D721Med (cell line): ENCODE results near the gene USP11.

Experiments
- DNase-seq: peaks from one replicate; pipeline ENCODE4 v3.0.0; 2011; ENCODE audit warnings: low spot score; ENCODE audit not compliant: insufficient read length
- FAIRE-seq: peaks from 2 replicates; lab custom pipeline; 2011; peaks lifted over from hg19 to GRCh38; lab: Jason Lieb, UNC
- CTCF ChIP-seq: IDR thresholded peaks from 2 replicates; pipeline ENCODE4 v1.5.1; 2012; ENCODE audit warnings: mild to moderate bottlenecking, control low read depth; ENCODE audit not compliant: insufficient read depth; ENCODE audit errors: missing control alignments

Gene USP11

GRCh38 chrX:47296766-47297365, 64.1 kb downstream of the USP11 start:
- FAIRE-seq (no peak), DNase-seq (no peak)
- TF ChIP-seq CTCF, result no peak

DNA sequence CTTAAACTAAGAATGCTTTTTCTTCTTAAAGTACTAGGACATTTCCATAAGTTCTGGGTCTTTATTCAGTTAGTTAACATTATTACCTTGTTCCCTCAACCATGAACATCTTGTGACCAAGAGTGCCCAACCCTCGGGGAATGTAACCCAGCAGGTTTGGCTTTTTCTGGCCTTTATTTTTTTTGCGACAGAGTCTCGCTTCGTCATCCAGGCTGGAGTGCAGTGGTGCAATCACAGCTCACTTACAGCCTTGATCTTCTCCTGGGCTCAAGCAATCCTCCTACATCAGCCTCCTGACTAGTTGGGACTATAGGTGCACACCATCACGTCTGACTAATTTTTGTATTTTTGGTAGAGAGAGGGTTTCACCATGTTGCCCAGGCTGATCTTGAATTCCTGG, 65.1 kb downstream of the USP11 start:
- no peak for FAIRE-seq
- TF ChIP-seq CTCF, result no peak
- DNase-seq, result no peak
